OCI-LY3 (cell line): ENCODE measurements around the gene TMEM63B.
A peak's percentile ranks its signal among the peaks of the same experiment; 100 is the strongest.

Experiments
- H2AFZ ChIP-seq: fragments of 200-600, 300-600 bp; shearing (Covaris generic); 2 replicates; pipeline ENCODE4 v1.6.0; 2014; ENCODE audit warnings: antibody characterized with exemption, low read depth, low read length
- H3K27ac ChIP-seq: fragments of 200-600, 300-600 bp; sonication (generic); 2 replicates; pipeline ENCODE4 v1.5.1; 2014; ENCODE audit warnings: mild to moderate bottlenecking, low read length, moderate library complexity, mixed read lengths
- H3K27me3 ChIP-seq: fragments of 200-600, 300-600 bp; sonication (generic); 2 replicates; pipeline ENCODE4 v1.6.1; 2014; ENCODE audit warnings: low read depth, low read length, mixed read lengths
- H3K36me3 ChIP-seq: fragments of 200-600, 300-600 bp; sonication (generic); replicated peaks from 2 replicates; pipeline ENCODE3; 2014; ENCODE audit warnings: low read depth, low read length, mixed read lengths
- H3K4me1 ChIP-seq: fragments of 300-600, 200-600 bp; sonication (generic); 2 replicates; pipeline ENCODE4 v1.6.1; 2014; ENCODE audit warnings: low read length, mixed read lengths
- H3K4me2 ChIP-seq: fragments of 200-600, 300-600 bp; sonication (generic); 2 replicates; pipeline ENCODE4 v1.6.1; 2014; ENCODE audit warnings: low read length, mixed read lengths
- H3K4me3 ChIP-seq: fragments of 300-600, 200-600 bp; sonication (generic); 2 replicates; pipeline ENCODE4 v1.5.1; 2014; ENCODE audit warnings: antibody characterized with exemption, mild to moderate bottlenecking, low read length, moderate library complexity
- H3K79me2 ChIP-seq: fragments of 300-600, 200-600 bp; shearing (Covaris generic); 2 replicates; pipeline ENCODE4 v1.6.1; 2014; ENCODE audit warnings: mild to moderate bottlenecking, low read length, mixed read lengths
- H3K9ac ChIP-seq: fragments of 300-600, 200-600 bp; shearing (Covaris generic); 2 replicates; pipeline ENCODE4 v1.6.0; 2014; ENCODE audit warnings: mild to moderate bottlenecking, low read length, moderate library complexity
- H3K9me3 ChIP-seq: fragments of 200-600, 300-600 bp; shearing (Covaris generic); 2 replicates; pipeline ENCODE4 v1.6.1; 2014; ENCODE audit warnings: low read length, mixed read lengths; ENCODE audit not compliant: insufficient read depth
- H4K20me1 ChIP-seq: fragments of 200-600, 300-600 bp; sonication (generic); 2 replicates; pipeline ENCODE4 v1.6.1; 2016; ENCODE audit warnings: low read length, mixed read lengths; ENCODE audit not compliant: insufficient read depth
- CTCF ChIP-seq: fragments of 200-600, 300-600 bp; sonication (generic); IDR thresholded peaks from 2 replicates; pipeline ENCODE4 v1.5.1; 2014; ENCODE audit warnings: antibody characterized with exemption, low read length, low read depth
- EZH2phosphoT487 ChIP-seq: fragments of 200-600 bp; shearing (Covaris generic); IDR thresholded peaks from 2 replicates; pipeline ENCODE4 v1.6.1; 2018; ENCODE audit warnings: antibody characterized with exemption, mixed run types, low read depth

The TMEM63B gene

GRCh38 chr6:44120692-44121443 is 6.5 kb upstream of the TMEM63B start:
- Histone ChIP-seq H3K27me3 (no peaks in the 10 kb centered on the region), H2AFZ (no peak overlapping the region), H3K4me2 (no peak overlapping the region), H4K20me1 (peaks cover 98% of the 10 kb centered on the region), H3K4me3 (no peak overlapping the region), H3K9me3 (no peaks in the 10 kb centered on the region), H3K79me2 (peaks cover 100% of the 10 kb centered on the region), H3K9ac (no peak overlapping the region), H3K27ac (no peak overlapping the region), H3K36me3 (peaks cover 43% of the 10 kb centered on the region), H3K4me1 (peaks cover 30% of the 10 kb centered on the region)
- TF ChIP-seq CTCF = no peak
- TF ChIP-seq EZH2phosphoT487 = no peak

GRCh38 chr6:44122801-44123200 is 4.6 kb upstream of the TMEM63B start:
- H3K4me1 ChIP-seq = peaks cover 34% of the 10 kb centered on the region

GRCh38 chr6:44123544-44123943 is 3.8 kb upstream of the TMEM63B start:
- H3K4me2 ChIP-seq = no peak overlapping the region; the same call in 1 of the 2 replicates
- H3K27me3 ChIP-seq = no peaks in the 10 kb centered on the region
- TF ChIP-seq CTCF (no peak), EZH2phosphoT487 (no peak)
- no peak overlapping the region for H2AFZ ChIP-seq
- H3K36me3 ChIP-seq = peaks cover 26% of the 10 kb centered on the region
- no peak overlapping the region for H3K9ac ChIP-seq
- H4K20me1 ChIP-seq = peaks cover 78% of the 10 kb centered on the region
- H3K4me1 ChIP-seq = peaks cover 38% of the 10 kb centered on the region
- no peak overlapping the region for H3K4me3 ChIP-seq
- no peaks in the 10 kb centered on the region for H3K9me3 ChIP-seq
- H3K79me2 ChIP-seq = peaks cover 96% of the 10 kb centered on the region
- no peak overlapping the region for H3K27ac ChIP-seq

More at GRCh38 chr6:44122801-44123200, 4.6 kb upstream of the TMEM63B start:
- H3K9me3 ChIP-seq = no peaks in the 10 kb centered on the region
- H3K36me3 ChIP-seq = peaks cover 33% of the 10 kb centered on the region
- no peak overlapping the region for H2AFZ ChIP-seq
- no peaks in the 10 kb centered on the region for H3K27me3 ChIP-seq
- H3K9ac ChIP-seq = no peak overlapping the region
- no peak overlapping the region for H3K4me2 ChIP-seq
- H4K20me1 ChIP-seq = peaks cover 86% of the 10 kb centered on the region
- H3K79me2 ChIP-seq = peaks cover 96% of the 10 kb centered on the region
- TF ChIP-seq CTCF = no peak
- no peak for TF ChIP-seq EZH2phosphoT487
- H3K27ac ChIP-seq = no peak overlapping the region
- no peak overlapping the region for H3K4me3 ChIP-seq

GRCh38 chr6:44126320-44127149 is 819 bp upstream of the TMEM63B start:
- peaks cover 40% of the 10 kb centered on the region for H3K4me1 ChIP-seq
- TF ChIP-seq EZH2phosphoT487 = no peak
- no peak for TF ChIP-seq CTCF
- peaks cover 50% of the 10 kb centered on the region for H4K20me1 ChIP-seq
- peaks cover 69% of the 10 kb centered on the region for H3K79me2 ChIP-seq
- H3K27ac ChIP-seq = peak overlapping the region; percentile 84
- peak overlapping the region; percentile 91 for H3K4me2 ChIP-seq
- H3K36me3 ChIP-seq = peaks cover 26% of the 10 kb centered on the region
- H3K4me3 ChIP-seq = peak overlapping the region; percentile 80
- H3K27me3 ChIP-seq = no peaks in the 10 kb centered on the region
- H3K9me3 ChIP-seq = no peaks in the 10 kb centered on the region
- peak overlapping the region; percentile 96 for H3K9ac ChIP-seq
- H2AFZ ChIP-seq = no peak overlapping the region
